ENCODE results near the gene UTP14C.
A peak's percentile ranks its signal among the peaks of the same experiment; 100 is the strongest.
"Not testable (repeated sequence)": the region's sequence is repeated elsewhere in the genome, so short reads cannot be mapped to it uniquely, and the experiment has no call there.

Gene UTP14C

DNA sequence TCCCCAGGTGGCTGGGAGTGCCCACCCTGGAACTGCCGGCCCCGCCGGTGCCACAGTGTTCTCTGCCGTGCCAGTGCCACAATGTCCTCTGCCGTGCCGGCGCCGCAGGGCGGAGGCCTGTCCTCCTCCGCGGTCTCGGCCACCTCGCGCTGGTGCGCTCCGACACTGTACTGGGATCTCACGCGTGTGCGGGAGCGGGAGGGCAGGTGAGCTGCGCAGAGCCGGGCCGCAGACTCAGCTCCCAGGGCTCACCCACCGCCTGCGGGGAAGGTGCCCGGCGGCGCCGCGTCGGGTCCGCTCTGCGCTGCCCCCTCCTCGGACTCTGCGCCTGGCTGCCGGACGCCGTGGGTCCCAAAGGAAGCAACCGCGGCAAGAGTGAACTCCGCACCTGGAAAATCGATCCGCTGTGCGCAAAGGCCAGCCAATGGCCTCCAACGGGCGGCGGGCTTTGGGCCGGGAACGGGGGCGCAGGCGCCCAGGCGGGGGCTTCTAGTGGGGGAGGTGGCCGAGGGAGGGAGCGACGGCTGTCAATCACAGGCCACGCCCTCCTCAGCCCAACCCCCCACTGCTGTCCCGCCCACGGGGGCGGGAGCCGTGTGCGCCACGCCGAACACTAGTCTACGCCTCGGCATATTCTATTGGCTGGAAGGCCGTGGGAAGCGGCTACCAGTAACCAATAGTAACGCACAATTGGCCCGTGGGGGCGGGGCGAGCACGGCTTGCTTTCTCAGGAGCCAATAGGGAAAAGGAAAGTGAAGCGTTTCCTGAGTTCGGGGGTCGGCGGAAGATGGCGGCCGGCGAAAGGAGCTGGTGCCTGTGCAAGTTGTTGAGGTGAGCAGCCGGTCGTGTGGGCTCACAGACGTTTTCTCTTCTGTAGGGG lies 12.6 kb upstream of the UTP14C start, which contains the start of gene ALG11:
Gene ALG11, plus strand, starts transcription at position 767 of the 880 bp plus-strand sequence. Its CDS starts 21 bp downstream, at position 788.
- DNase-seq (ENCODE audit: low spot score in 2 of 2) = peak; percentile 99
- Mint-ChIP-seq H3K4me3 (peak within 1 kb of the TSS; percentile 95), H3K27ac (peak within 1 kb of the TSS; percentile 92)

DNA sequence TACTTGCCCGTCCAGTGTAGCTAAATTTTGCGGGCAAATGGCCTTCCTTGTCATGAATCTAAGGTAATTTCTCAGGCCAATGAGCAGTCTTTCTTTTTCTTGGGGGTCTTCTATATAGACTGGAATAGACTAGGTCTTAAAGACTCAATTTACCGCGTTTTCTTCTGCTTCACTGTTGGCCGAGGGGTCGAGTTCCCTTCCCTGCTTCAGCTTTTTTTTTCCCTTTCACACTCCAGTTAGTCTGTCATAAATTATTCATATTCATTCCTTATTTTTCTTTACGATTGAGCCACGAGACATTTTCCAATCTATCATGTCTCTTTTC lies 12.0 kb upstream of the UTP14C start:
- H3K36me3 Mint-ChIP-seq = peaks cover 14% of the 10 kb centered on the region
- H3K9me3 Mint-ChIP-seq = no peaks in the 10 kb centered on the region
- ATAC-seq (ENCODE audit: low read depth) (no peak), DNase-seq (ENCODE audit: low spot score in 2 of 2) (no peak)
- H3K27ac Mint-ChIP-seq = peak overlapping the region; percentile 92
- H3K4me1 Mint-ChIP-seq = peaks cover 13% of the 10 kb centered on the region
- peaks cover 9% of the 10 kb centered on the region for H3K27me3 Mint-ChIP-seq
- peak overlapping the region; percentile 95 for H3K4me3 Mint-ChIP-seq

More for the DNA sequence above, 12.6 kb upstream of the UTP14C start, which contains the start of gene ALG11:
- Mint-ChIP-seq H3K27me3 (peaks cover 11% of the 10 kb centered on the region), H3K36me3 (peaks cover 12% of the 10 kb centered on the region), H3K9me3 (no peaks in the 10 kb centered on the region), H3K4me1 (peaks cover 11% of the 10 kb centered on the region)
- peak; percentile 97 for ATAC-seq (ENCODE audit: low read depth)

DNA sequence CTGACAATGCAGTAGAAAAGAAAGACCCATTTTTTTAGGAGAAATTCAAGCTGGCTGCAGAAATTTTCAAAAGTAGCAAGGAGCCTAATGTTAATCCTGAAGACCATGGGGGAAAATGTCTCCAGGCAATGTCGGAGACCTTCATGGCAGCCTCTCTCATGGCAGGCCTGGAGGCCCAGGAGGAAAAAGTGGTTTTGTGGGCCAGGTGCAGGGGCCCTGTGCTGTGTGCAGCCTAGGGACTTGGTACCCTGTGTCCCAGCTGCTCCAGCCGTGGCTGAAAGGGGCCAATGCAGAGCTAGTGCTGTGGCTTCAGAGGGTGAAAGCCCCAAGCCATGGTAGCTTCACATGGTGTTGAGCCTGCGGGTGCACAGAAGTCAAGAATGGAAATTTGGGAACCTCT lies 8.2 kb upstream of the UTP14C start:
- H3K4me1 Mint-ChIP-seq = peaks cover 16% of the 10 kb centered on the region
- DNase-seq (ENCODE audit: low spot score in 2 of 2) (no peak), ATAC-seq (ENCODE audit: low read depth) (no peak)
- no peaks in the 10 kb centered on the region for H3K9me3 Mint-ChIP-seq
- peaks cover 35% of the 10 kb centered on the region for H3K36me3 Mint-ChIP-seq
- no peak overlapping the region for H3K27ac Mint-ChIP-seq
- H3K27me3 Mint-ChIP-seq = no peaks in the 10 kb centered on the region
- no peak overlapping the region for H3K4me3 Mint-ChIP-seq

DNA sequence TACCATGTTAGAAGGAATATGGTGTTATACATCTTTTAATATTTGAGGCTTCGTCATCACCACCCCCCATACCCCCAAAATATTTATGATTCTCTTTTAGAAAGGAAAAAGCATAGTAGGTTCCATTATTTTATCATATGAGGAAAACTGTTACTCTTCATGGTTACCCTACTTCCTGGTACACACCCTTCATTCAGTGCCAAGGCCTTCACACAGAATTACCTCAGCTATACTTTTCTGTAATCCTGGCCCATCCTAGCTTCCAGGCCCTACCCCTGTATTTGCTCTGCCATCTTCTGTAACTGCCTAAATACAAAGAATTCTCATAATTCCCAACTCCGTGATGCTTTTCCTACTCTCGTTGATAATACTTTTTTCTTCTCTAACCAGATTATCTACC lies 4.3 kb upstream of the UTP14C start:
- Mint-ChIP-seq H3K36me3 (peaks cover 43% of the 10 kb centered on the region), H3K9me3 (no peaks in the 10 kb centered on the region), H3K4me1 (peaks cover 13% of the 10 kb centered on the region), H3K4me3 (no peak overlapping the region), H3K27me3 (no peaks in the 10 kb centered on the region), H3K27ac (no peak overlapping the region)
- ATAC-seq (ENCODE audit: low read depth) (no peak), DNase-seq (ENCODE audit: low spot score in 2 of 2) (no peak)

DNA sequence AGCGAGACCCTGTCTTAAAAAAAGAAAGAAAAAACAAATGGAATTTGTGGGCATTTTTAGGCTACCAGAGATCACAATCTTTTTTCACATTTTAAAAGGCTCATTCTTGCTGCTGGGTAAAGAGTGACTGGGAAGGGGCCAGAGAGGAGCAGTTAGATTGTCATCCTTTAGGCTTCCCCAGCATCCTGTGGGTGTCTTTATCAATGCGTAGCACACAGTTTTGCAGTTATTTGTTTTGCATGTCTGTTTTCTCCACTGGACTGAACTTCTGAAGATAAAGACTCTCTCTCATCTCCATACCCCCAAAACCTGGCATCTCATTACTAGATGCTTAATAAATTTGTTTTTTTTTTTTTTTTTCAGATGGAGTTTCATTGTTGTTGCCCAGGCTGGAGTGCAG lies 2.1 kb upstream of the UTP14C start:
- peaks cover 25% of the 10 kb centered on the region for H3K4me1 Mint-ChIP-seq
- ATAC-seq (ENCODE audit: low read depth) = no peak
- H3K36me3 Mint-ChIP-seq = peaks cover 49% of the 10 kb centered on the region
- no peak overlapping the region for H3K4me3 Mint-ChIP-seq
- peaks cover 6% of the 10 kb centered on the region for H3K9me3 Mint-ChIP-seq
- no peak for DNase-seq (ENCODE audit: low spot score in 2 of 2)
- no peak overlapping the region for H3K27ac Mint-ChIP-seq
- H3K27me3 Mint-ChIP-seq = no peaks in the 10 kb centered on the region

DNA sequence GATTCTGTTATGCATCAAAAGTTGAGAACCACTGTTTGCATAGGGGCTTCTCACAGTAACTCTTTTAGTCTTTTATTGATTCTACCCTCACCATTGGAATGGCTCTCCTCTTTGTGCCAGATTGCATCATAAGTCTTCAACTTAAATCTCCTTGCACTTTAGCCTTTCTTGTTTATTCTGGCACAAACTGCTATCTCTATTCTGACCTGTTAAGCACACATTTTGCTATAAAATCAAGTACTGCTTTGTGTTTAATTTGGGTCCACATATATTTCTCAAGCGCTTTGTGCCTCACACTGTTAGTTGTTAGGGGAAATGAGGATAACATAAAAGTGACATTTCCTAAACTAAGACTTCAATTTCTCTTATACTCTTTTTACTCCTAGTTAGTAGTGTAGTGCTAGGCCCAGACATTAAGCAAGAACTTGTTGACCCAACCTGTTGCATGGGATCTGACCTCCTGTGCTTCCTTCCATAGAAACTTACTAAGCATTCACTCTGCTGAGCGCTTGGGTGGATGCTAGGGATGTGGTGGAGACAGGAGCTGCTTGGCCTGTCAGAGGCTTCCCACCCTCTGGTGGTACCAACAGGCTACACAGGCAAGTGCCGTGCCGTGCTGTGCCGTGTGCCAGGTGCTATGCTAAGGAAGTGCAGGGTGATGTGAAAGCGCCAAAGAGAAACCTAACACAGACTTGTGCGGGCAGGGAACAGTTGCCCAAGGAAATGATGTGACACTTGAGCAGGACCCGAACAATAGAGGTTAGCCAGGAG lies 1.2 kb downstream of the UTP14C start:
- Mint-ChIP-seq H3K36me3 (peaks cover 52% of the 10 kb centered on the region), H3K27me3 (no peaks in the 10 kb centered on the region), H3K27ac (no peak overlapping the region)

DNA sequence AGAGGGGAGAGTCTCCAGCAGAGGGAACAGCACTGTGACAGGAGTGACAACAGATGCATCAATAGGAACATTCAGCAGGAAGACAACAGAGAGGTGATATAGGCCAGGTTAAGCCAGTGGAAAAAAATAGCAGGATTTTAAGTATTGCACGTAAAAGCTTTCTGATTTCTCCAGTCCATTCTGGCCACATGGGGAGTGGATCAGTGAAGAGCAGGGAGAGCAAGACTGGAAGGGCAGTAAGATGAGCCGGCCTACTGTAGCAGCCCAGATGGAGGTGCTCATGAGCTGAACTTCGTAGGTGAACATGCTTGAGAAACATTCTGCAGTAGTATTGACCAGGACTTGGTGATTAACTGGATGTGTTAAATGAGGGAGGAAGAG lies 1.7 kb downstream of the UTP14C start:
- Mint-ChIP-seq H3K36me3 (peaks cover 48% of the 10 kb centered on the region), H3K9me3 (peaks cover 9% of the 10 kb centered on the region), H3K27ac (no peak overlapping the region), H3K27me3 (no peaks in the 10 kb centered on the region), H3K4me3 (no peak overlapping the region), H3K4me1 (peaks cover 16% of the 10 kb centered on the region)
- no peak for ATAC-seq (ENCODE audit: low read depth)
- DNase-seq (ENCODE audit: low spot score in 2 of 2) = no peak

More for the DNA sequence above, 1.2 kb downstream of the UTP14C start:
- H3K4me1 Mint-ChIP-seq = peaks cover 18% of the 10 kb centered on the region
- no peak overlapping the region for H3K4me3 Mint-ChIP-seq
- peaks cover 9% of the 10 kb centered on the region for H3K9me3 Mint-ChIP-seq
- DNase-seq (ENCODE audit: low spot score in 2 of 2) = no peak
- ATAC-seq (ENCODE audit: low read depth) = no peak

DNA sequence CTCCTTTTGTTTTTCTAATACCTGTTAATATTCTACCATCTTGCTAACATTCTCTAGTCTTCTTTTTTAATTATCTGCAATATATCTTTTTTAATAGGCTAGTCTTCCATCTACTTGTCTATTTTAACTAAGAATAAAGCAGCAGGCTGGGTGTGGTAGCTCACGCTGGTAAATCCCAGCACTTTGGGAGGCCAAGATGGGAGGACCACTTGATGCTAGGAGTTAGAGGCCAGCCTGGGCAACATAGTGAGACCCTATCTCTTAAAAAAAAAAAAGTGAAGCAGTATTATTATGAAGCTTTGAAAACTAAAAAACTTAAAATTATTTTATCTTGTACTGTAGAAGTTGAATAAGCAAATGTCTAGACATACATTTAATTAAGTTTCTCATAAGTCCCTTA lies 3.3 kb downstream of the UTP14C start:
- ATAC-seq (ENCODE audit: low read depth) (no peak), DNase-seq (ENCODE audit: low spot score in 2 of 2) (no peak)
- H3K4me1 Mint-ChIP-seq = peaks cover 16% of the 10 kb centered on the region
- H3K9me3 Mint-ChIP-seq = peaks cover 9% of the 10 kb centered on the region
- H3K27me3 Mint-ChIP-seq = no peaks in the 10 kb centered on the region
- peaks cover 47% of the 10 kb centered on the region for H3K36me3 Mint-ChIP-seq
- no peak overlapping the region for H3K4me3 Mint-ChIP-seq
- no peak overlapping the region for H3K27ac Mint-ChIP-seq

DNA sequence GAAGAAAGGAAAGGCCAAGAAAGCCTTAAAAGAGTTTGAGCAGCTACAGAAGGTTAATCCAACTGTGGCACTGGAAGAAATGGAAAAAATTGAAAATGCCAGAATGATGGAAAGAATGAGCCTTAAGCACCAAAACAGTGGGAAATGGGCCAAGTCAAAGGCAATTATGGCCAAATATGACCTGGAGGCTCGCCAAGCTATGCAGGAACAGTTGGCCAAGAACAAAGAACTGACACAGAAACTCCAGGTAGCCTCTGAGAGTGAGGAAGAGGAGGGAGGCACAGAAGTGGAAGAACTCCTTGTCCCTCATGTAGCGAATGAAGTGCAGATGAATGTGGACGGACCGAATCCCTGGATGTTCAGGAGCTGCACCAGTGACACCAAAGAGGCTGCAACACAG lies 5.1 kb downstream of the UTP14C start:
- peaks cover 9% of the 10 kb centered on the region for H3K9me3 Mint-ChIP-seq
- H3K4me3 Mint-ChIP-seq = no peak overlapping the region
- peaks cover 16% of the 10 kb centered on the region for H3K4me1 Mint-ChIP-seq
- ATAC-seq (ENCODE audit: low read depth) (no peak), DNase-seq (ENCODE audit: low spot score in 2 of 2) (no peak)
- no peaks in the 10 kb centered on the region for H3K27me3 Mint-ChIP-seq
- H3K27ac Mint-ChIP-seq = no peak overlapping the region
- peaks cover 43% of the 10 kb centered on the region for H3K36me3 Mint-ChIP-seq

DNA sequence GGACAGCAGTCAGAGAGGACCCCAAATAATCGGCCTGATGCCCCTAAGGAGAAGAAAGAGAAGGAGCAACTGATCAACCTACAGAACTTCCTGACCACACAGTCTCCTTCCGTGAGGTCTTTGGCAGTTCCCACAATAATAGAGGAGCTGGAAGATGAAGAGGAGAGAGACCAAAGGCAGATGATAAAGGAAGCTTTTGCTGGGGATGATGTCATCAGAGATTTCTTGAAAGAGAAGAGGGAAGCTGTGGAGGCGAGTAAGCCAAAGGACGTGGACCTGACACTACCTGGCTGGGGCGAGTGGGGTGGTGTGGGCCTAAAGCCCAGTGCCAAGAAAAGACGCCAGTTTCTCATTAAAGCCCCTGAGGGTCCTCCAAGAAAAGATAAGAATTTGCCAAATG lies 5.9 kb downstream of the UTP14C start:
- peaks cover 15% of the 10 kb centered on the region for H3K4me1 Mint-ChIP-seq
- H3K27me3 Mint-ChIP-seq; DNase-seq (ENCODE audit: low spot score in 2 of 2); H3K27ac Mint-ChIP-seq; H3K4me3 Mint-ChIP-seq; ATAC-seq (ENCODE audit: low read depth); H3K9me3 Mint-ChIP-seq: not testable (repeated sequence)
- H3K36me3 Mint-ChIP-seq = peaks cover 41% of the 10 kb centered on the region

DNA sequence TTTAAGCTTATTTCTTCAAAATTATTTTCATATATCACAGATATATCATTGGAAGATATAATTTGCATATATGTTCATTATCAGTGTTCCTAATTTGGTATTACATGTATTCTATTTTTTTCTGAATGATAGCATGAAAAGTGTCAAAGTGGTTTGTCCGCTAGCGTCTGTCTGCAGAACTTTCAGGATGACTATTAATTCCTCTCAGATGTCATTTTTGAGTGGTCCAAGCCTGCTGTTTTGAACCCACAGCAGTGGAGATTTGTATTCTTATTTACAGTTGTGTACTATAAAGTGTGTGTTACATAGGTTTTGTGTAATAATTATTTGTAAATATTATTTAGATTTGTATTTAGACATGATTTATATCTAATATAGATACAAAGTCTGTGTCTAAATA lies 8.5 kb downstream of the UTP14C start:
- Mint-ChIP-seq H3K27ac (no peak overlapping the region), H3K4me3 (no peak overlapping the region), H3K4me1 (peaks cover under 1% of the 10 kb centered on the region), H3K27me3 (no peaks in the 10 kb centered on the region), H3K36me3 (peaks cover 21% of the 10 kb centered on the region), H3K9me3 (peaks cover 3% of the 10 kb centered on the region)
- DNase-seq (ENCODE audit: low spot score in 2 of 2) (no peak), ATAC-seq (ENCODE audit: low read depth) (no peak)

DNA sequence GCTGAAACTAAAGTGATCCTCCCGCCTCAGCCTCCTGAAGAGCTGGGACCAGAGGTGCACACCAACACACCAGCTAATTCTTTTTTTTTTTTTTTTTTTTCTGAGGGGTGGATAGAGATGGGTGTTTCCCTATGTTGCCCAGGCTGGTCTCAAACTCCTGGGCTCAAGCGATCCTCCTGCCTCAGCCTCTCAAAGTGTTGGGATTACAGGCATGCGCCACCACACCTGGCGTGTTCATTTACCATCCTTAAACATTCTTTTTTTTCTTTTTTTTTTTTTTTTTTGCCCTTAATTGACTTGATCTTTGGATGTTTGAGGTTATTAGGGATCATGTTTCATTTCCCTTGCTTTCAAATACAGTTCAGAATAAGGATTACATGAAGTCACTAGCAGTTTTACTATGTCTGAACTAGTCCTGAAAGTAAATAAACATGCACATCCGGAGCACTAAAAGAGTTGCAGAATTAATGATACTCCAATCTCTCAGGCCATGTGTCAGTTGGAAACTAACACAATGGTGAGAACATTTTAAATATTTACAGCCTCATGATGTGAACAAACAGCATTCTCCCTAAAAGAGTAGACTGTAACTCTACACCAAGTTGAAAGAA lies 10.2 kb downstream of the UTP14C start:
- peaks cover 15% of the 10 kb centered on the region for H3K36me3 Mint-ChIP-seq
- peaks cover 3% of the 10 kb centered on the region for H3K9me3 Mint-ChIP-seq
- no peak overlapping the region for H3K27ac Mint-ChIP-seq
- ATAC-seq (ENCODE audit: low read depth) = no peak
- no peak overlapping the region for H3K4me3 Mint-ChIP-seq
- H3K27me3 Mint-ChIP-seq = no peaks in the 10 kb centered on the region
- no peak for DNase-seq (ENCODE audit: low spot score in 2 of 2)
- H3K4me1 Mint-ChIP-seq = peaks cover 3% of the 10 kb centered on the region

DNA sequence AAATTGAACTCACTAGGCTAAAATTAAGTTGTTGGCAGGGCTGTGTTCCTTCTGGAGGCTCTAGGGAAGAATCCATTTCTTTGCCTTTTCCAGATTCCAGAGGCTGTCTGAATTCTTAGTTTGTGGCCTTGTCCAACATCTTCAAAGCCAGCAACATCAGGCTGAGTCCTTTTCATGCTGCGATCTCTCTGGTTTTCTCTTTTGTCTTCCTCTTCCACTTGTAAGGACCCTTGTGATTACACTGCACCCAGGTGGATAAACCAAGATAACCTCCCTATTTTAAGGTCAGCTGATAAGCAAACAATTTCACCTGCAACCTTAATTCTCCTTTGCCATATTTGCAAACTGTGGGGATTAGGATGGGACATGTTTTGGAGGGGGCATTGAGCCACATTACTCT lies 11.5 kb downstream of the UTP14C start:
- peaks cover 3% of the 10 kb centered on the region for H3K4me1 Mint-ChIP-seq
- no peak for DNase-seq (ENCODE audit: low spot score in 2 of 2)

DNA sequence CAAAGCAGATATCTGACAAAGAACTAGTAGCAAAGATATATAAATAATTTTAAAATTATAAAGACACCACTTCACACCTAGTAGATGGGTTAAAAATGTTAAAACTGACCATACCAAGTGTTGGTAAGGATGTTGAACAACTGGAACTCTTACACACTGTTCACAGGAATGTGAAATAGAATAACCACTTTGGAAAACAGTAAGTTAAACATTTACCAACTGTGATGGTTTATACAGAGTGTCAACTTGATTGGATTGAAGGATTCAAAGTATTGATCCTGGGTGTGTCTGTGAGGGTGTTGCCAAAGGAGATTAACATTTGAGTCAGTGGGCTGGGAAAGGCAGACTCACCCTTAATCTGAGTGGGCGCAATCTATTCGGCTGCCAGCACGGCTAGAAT lies 19.2 kb downstream of the UTP14C start:
- H3K4me3 Mint-ChIP-seq = no peak overlapping the region
- no peak for ATAC-seq (ENCODE audit: low read depth)
- peaks cover 2% of the 10 kb centered on the region for H3K27me3 Mint-ChIP-seq
- no peak overlapping the region for H3K27ac Mint-ChIP-seq
- no peaks in the 10 kb centered on the region for H3K4me1 Mint-ChIP-seq
- peaks cover 18% of the 10 kb centered on the region for H3K36me3 Mint-ChIP-seq
- peaks cover 8% of the 10 kb centered on the region for H3K9me3 Mint-ChIP-seq
- no peak for DNase-seq (ENCODE audit: low spot score in 2 of 2)

More for the DNA sequence above, 11.5 kb downstream of the UTP14C start:
- H3K4me3 Mint-ChIP-seq = no peak overlapping the region
- H3K36me3 Mint-ChIP-seq = peaks cover 10% of the 10 kb centered on the region
- H3K27me3 Mint-ChIP-seq = no peaks in the 10 kb centered on the region
- H3K27ac Mint-ChIP-seq = no peak overlapping the region
- no peak for ATAC-seq (ENCODE audit: low read depth)
- H3K9me3 Mint-ChIP-seq = peaks cover 3% of the 10 kb centered on the region

Data from memory B cell (primary cell).